WTC11 (cell line): Measurements from ENCODE around the gene ZSCAN5C. TPM values are rescaled to one million over a fixed set of nuclear protein-coding genes. Genes with fewer than 3 reads are reported as not detected.

Source experiments
- ATAC-seq: fragments of 200-7000 bp; cut with Tn5 transposase; 2 replicates; pipeline ENCODE4 v1.10.0; 2021; ENCODE audit warnings: mild to moderate bottlenecking, moderate library complexity
- CTCF ChIA-PET: fragments of 300-600 bp; sonication (Branson Sonifier 250); formaldehyde crosslinking; loops from one replicate; lab custom pipeline; 2021; ENCODE audit warnings: antibody characterized with exemption; lab: Charles Lee
- POLR2A ChIA-PET: fragments of 350-600 bp; sonication (Branson Sonifier 250); formaldehyde crosslinking; loops from one replicate; lab custom pipeline; 2021; ENCODE audit warnings: antibody characterized with exemption; lab: Charles Lee
- DNase-seq: peaks from one replicate; pipeline ENCODE4 v3.0.0; 2021; ENCODE audit warnings: low spot score
- H3K27ac Mint-ChIP-seq: 2 replicates; pipeline ENCODE4 v1.8.0; 2021; ENCODE audit warnings: mixed read lengths
- H3K27me3 Mint-ChIP-seq: 2 replicates; pipeline ENCODE4 v1.8.0; 2021; ENCODE audit warnings: low read depth, mild to moderate bottlenecking, moderate library complexity, mixed read lengths
- H3K36me3 Mint-ChIP-seq: 2 replicates; pipeline ENCODE4 v1.8.0; 2021; ENCODE audit warnings: mixed read lengths
- H3K4me1 Mint-ChIP-seq: 2 replicates; pipeline ENCODE4 v1.8.0; 2022; ENCODE audit warnings: mixed read lengths
- H3K4me3 Mint-ChIP-seq: 2 replicates; pipeline ENCODE4 v1.8.0; 2021; ENCODE audit warnings: mild to moderate bottlenecking, moderate library complexity, mixed read lengths
- H3K9me3 Mint-ChIP-seq: 2 replicates; pipeline ENCODE4 v1.8.0; 2021; ENCODE audit warnings: mixed read lengths
- ATF2 ChIP-seq: sonication (generic); formaldehyde crosslinking; IDR thresholded peaks from 2 replicates; pipeline ENCODE4 v1.8.1; 2022; ENCODE audit warnings: low read depth, missing genetic modification reagents, borderline replicate concordance
- CBFB ChIP-seq: sonication (generic); formaldehyde crosslinking; IDR thresholded peaks from 2 replicates; pipeline ENCODE4 v1.8.1; 2022; ENCODE audit warnings: mild to moderate bottlenecking, low read depth, missing genetic modification reagents
- CTCF ChIP-seq: fragments of 200-600 bp; IDR thresholded peaks from 2 replicates; pipeline ENCODE4 v1.8.0; 2022; ENCODE audit warnings: antibody characterized with exemption
- ERG ChIP-seq: fragments of 250-450 bp; sonication (Bioruptor Pico); IDR thresholded peaks from 2 replicates; pipeline ENCODE4 v1.8.0; 2021; ENCODE audit warnings: mild to moderate bottlenecking
- FOXJ3 ChIP-seq: sonication (generic); formaldehyde crosslinking; IDR thresholded peaks from 2 replicates; pipeline ENCODE4 v1.9.0; 2021; ENCODE audit warnings: missing genetic modification reagents, mild to moderate bottlenecking, borderline replicate concordance
- FOXP1 ChIP-seq: sonication (generic); formaldehyde crosslinking; IDR thresholded peaks from 2 replicates; pipeline ENCODE4 v1.8.0; 2022; ENCODE audit warnings: missing genetic modification reagents, mild to moderate bottlenecking, moderate library complexity, borderline replicate concordance
- GRHL2 ChIP-seq: fragments of 250-450 bp; sonication (Bioruptor Pico); IDR thresholded peaks from 2 replicates; pipeline ENCODE4 v1.8.0; 2022; ENCODE audit warnings: mild to moderate bottlenecking, moderate library complexity; ENCODE audit not compliant: insufficient replicate concordance, severe bottlenecking
- NFYB ChIP-seq: sonication (generic); formaldehyde crosslinking; conservative IDR thresholded peaks from 2 replicates; pipeline ENCODE4 v1.8.0; 2022; ENCODE audit warnings: low read depth, missing genetic modification reagents
- RORB ChIP-seq: fragments of 250-450 bp; sonication (Bioruptor Pico); IDR thresholded peaks from 2 replicates; pipeline ENCODE4 v1.9.0; 2021; ENCODE audit warnings: mild to moderate bottlenecking
- SMAD4 ChIP-seq: sonication (generic); formaldehyde crosslinking; IDR thresholded peaks from 2 replicates; pipeline ENCODE4 v1.8.0; 2022; ENCODE audit warnings: mild to moderate bottlenecking, missing genetic modification reagents
- SOX15 ChIP-seq: fragments of 250-450 bp; sonication (Bioruptor Pico); IDR thresholded peaks from 2 replicates; pipeline ENCODE4 v1.9.0; 2021; ENCODE audit warnings: mild to moderate bottlenecking
- TEAD1 ChIP-seq: sonication (generic); formaldehyde crosslinking; IDR thresholded peaks from 2 replicates; pipeline ENCODE4 v1.8.0; 2022; ENCODE audit warnings: mild to moderate bottlenecking, missing genetic modification reagents
- ZNF121 ChIP-seq: sonication (generic); formaldehyde crosslinking; IDR thresholded peaks from 2 replicates; pipeline ENCODE4 v1.8.0; 2023; ENCODE audit warnings: missing genetic modification reagents
- ZNF425 ChIP-seq: fragments of 250-450 bp; sonication (Bioruptor Pico); conservative IDR thresholded peaks from 2 replicates; pipeline ENCODE4 v1.9.0; 2021; ENCODE audit warnings: mild to moderate bottlenecking
- ZNF671 ChIP-seq: fragments of 250-450 bp; sonication (Bioruptor Pico); IDR thresholded peaks from 2 replicates; pipeline ENCODE4 v1.8.0; 2021; ENCODE audit warnings: mild to moderate bottlenecking
- total RNA-seq: library from RNA; stranded (reverse); gene quantifications from 3 replicates; pipeline ENCODE4 v1.2.3, GENCODE V29; 2021
- TF ChIP-seq, protein P1 (sequence below): sonication (generic); formaldehyde crosslinking; IDR thresholded peaks from 2 replicates; pipeline ENCODE4 v1.8.1; 2023; ENCODE audit warnings: mild to moderate bottlenecking, moderate library complexity, missing genetic modification reagents
- TF ChIP-seq, protein P2 (sequence below): sonication (generic); formaldehyde crosslinking; IDR thresholded peaks from 2 replicates; pipeline ENCODE4 v1.8.1; 2023; ENCODE audit warnings: mild to moderate bottlenecking, missing genetic modification reagents, moderate library complexity
- TF ChIP-seq, protein P3 (sequence below): sonication (generic); formaldehyde crosslinking; IDR thresholded peaks from 2 replicates; pipeline ENCODE4 v1.8.1; 2022; ENCODE audit warnings: missing genetic modification reagents, borderline replicate concordance

ZSCAN5C gene
- total RNA-seq, 1 experiment from 2014 or later = not detected

GRCh38 chr19:56218961-56219360 lies 16.9 kb downstream of the ZSCAN5C start:
- DNase-seq (no peak), ATAC-seq (no peak)
- H3K4me1 Mint-ChIP-seq = peaks cover 15% of the 10 kb centered on the region
- CTCF ChIA-PET = interaction anchor here (0.6 to 1.4 kb wide), 3 partner anchors 47 to 1646 kb away, joined by 3 read pairs; no protein-coding TSS in a partner anchor
- no peak overlapping the region for H3K27ac Mint-ChIP-seq
- TF ChIP-seq, protein P1, sequence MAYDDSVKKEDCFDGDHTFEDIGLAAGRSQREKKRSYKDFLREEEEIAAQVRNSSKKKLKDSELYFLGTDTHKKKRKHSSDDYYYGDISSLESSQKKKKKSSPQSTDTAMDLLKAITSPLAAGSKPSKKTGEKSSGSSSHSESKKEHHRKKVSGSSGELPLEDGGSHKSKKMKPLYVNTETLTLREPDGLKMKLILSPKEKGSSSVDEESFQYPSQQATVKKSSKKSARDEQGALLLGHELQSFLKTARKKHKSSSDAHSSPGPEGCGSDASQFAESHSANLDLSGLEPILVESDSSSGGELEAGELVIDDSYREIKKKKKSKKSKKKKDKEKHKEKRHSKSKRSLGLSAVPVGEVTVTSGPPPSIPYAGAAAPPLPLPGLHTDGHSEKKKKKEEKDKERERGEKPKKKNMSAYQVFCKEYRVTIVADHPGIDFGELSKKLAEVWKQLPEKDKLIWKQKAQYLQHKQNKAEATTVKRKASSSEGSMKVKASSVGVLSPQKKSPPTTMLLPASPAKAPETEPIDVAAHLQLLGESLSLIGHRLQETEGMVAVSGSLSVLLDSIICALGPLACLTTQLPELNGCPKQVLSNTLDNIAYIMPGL (CRISPR knock-in tag) = no peak
- TF ChIP-seq ZNF121 (no peak), ZNF671 (CRISPR knock-in tag) (no peak), SMAD4 (CRISPR knock-in tag) (no peak), ERG (CRISPR knock-in tag) (no peak), GRHL2 (CRISPR knock-in tag) (no peak), NFYB (CRISPR knock-in tag) (no peak), FOXJ3 (CRISPR knock-in tag) (no peak), TEAD1 (CRISPR knock-in tag) (no peak), CBFB (CRISPR knock-in tag) (no peak), FOXP1 (CRISPR knock-in tag) (no peak), CTCF (no peak), SOX15 (CRISPR knock-in tag) (no peak), ATF2 (no peak), RORB (CRISPR knock-in tag) (no peak), ZNF425 (no peak)
- TF ChIP-seq, protein P2, sequence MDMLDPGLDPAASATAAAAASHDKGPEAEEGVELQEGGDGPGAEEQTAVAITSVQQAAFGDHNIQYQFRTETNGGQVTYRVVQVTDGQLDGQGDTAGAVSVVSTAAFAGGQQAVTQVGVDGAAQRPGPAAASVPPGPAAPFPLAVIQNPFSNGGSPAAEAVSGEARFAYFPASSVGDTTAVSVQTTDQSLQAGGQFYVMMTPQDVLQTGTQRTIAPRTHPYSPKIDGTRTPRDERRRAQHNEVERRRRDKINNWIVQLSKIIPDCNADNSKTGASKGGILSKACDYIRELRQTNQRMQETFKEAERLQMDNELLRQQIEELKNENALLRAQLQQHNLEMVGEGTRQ (CRISPR knock-in tag) = no peak
- TF ChIP-seq, protein P3, sequence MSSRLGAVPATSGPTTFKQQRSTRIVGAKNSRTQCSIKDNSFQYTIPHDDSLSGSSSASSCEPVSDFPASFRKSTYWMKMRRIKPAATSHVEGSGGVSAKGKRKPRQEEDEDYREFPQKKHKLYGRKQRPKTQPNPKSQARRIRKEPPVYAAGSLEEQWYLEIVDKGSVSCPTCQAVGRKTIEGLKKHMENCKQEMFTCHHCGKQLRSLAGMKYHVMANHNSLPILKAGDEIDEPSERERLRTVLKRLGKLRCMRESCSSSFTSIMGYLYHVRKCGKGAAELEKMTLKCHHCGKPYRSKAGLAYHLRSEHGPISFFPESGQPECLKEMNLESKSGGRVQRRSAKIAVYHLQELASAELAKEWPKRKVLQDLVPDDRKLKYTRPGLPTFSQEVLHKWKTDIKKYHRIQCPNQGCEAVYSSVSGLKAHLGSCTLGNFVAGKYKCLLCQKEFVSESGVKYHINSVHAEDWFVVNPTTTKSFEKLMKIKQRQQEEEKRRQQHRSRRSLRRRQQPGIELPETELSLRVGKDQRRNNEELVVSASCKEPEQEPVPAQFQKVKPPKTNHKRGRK = no peak
- POLR2A ChIA-PET = no interaction called here
- no peaks in the 10 kb centered on the region for H3K36me3 Mint-ChIP-seq
- H3K9me3 Mint-ChIP-seq = no peaks in the 10 kb centered on the region
- peaks cover 15% of the 10 kb centered on the region for H3K27me3 Mint-ChIP-seq
- no peak overlapping the region for H3K4me3 Mint-ChIP-seq
